Muscle of leg (tissue), 11 donors: ENCODE measurements around the gene SAMD3. TPM values are rescaled to one million over a fixed set of nuclear protein-coding genes. Genes with fewer than 3 reads are reported as not detected.
"Not testable (repeated sequence)": the region's sequence is repeated elsewhere in the genome, so short reads cannot be mapped to it uniquely, and the experiment has no call there.

Source experiments
- DNase-seq: peaks from one replicate; pipeline ENCODE4 v3.0.0; 2013
- H3K27ac ChIP-seq: one replicate; pipeline ENCODE4 v1.5.1; 2013; ENCODE audit warnings: mild to moderate bottlenecking, low read length, control low read depth
- H3K27me3 ChIP-seq: one replicate; pipeline ENCODE4 v1.6.1; 2013; ENCODE audit warnings: low read length; ENCODE audit not compliant: control insufficient read depth, insufficient read depth
- H3K36me3 ChIP-seq: one replicate; pipeline ENCODE4 v1.6.1; 2013; ENCODE audit warnings: low read length; ENCODE audit not compliant: control insufficient read depth, insufficient read depth
- H3K4me1 ChIP-seq: one replicate; pipeline ENCODE4 v1.6.1; 2013; ENCODE audit warnings: low read length; ENCODE audit not compliant: control insufficient read depth, insufficient read depth
- H3K4me3 ChIP-seq: one replicate; pipeline ENCODE4 v1.5.1; 2013; ENCODE audit warnings: low read length, control low read depth
- H3K9me3 ChIP-seq: replicated peaks from 2 replicates; pipeline ENCODE4 v1.6.1; 2013; ENCODE audit warnings: low read depth, low read length; ENCODE audit not compliant: control insufficient read depth
- WGBS: methylation state at CpG from one replicate; pipeline ENCODE4 v1.1.5; 2013; ENCODE audit warnings: missing lambda C conversion rate; ENCODE audit not compliant: insufficient coverage; 5-methylcytosine and 5-hydroxymethylcytosine counted together
- polyA plus RNA-seq, 8 donors: library from polyadenylated mRNA; unstranded; fragments of 120-200 nt; gene quantifications; one replicate each; pipeline versions ENCODE4 v1.2.1 to v1.2.3, GENCODE V29; 2013; ENCODE audit warnings: inconsistent platforms in 1 of 8, low replicate concordance in 1 of 8; ENCODE audit not compliant: insufficient read length in 8 of 8, insufficient read depth in 1 of 8
- total RNA-seq: library from RNA; stranded (reverse); fragments of 120-200 nt; gene quantifications from one replicate; pipeline ENCODE4 v1.2.4, GENCODE V29; 2013

The SAMD3 gene
- total and polyA plus RNA-seq, 9 donors, result 0.58 to 3.3 (median 0.95) TPM

- H3K27ac ChIP-seq, DNase-seq, H3K4me1 ChIP-seq, H3K4me3 ChIP-seq, H3K36me3 ChIP-seq, H3K27me3 ChIP-seq, H3K9me3 ChIP-seq: not testable (repeated sequence)
- 89% methylated on average over 9 of the region's 9 CpGs for WGBS
Observed at GRCh38 chr6:130197816-130198482, 24.8 kb downstream of the SAMD3 start.

DNA sequence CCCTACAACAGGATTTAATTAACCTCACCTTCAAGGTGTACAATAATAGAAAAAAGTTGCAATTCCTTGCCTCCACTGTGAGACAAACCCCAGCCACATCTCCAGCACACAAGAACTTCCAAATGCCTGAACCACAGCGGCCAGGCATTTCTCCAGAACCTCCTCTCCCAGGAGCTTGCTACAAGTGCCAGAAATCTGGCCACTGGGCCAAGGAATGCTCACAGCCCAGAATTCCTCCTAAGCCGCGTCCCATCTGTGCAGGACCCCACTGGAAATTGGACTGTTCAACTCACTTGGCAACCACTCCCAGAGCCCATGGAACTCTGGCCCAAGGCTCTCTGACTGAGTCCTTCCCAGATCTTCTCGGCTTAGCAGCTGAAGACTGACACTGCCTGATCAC, 28.3 kb downstream of the SAMD3 start:
- peak; percentile 64 for DNase-seq
- not testable (repeated sequence) for H3K27ac ChIP-seq, H3K4me1 ChIP-seq, H3K27me3 ChIP-seq, H3K4me3 ChIP-seq, H3K9me3 ChIP-seq, H3K36me3 ChIP-seq
- WGBS, result 45% methylated on average over 3 of the region's 4 CpGs

- Histone ChIP-seq H3K4me3 (no peak overlapping the region), H3K9me3 (no peaks in the 10 kb centered on the region), H3K27me3 (no peaks in the 10 kb centered on the region), H3K27ac (peak overlapping the region; percentile 77), H3K36me3 (no peaks in the 10 kb centered on the region), H3K4me1 (peaks cover 4% of the 10 kb centered on the region)
- DNase-seq, result peak; percentile 90
- WGBS, result 78% methylated on average over 2 of the region's 8 CpGs
Observed at GRCh38 chr6:130190701-130191690, 31.8 kb downstream of the SAMD3 start.

DNA sequence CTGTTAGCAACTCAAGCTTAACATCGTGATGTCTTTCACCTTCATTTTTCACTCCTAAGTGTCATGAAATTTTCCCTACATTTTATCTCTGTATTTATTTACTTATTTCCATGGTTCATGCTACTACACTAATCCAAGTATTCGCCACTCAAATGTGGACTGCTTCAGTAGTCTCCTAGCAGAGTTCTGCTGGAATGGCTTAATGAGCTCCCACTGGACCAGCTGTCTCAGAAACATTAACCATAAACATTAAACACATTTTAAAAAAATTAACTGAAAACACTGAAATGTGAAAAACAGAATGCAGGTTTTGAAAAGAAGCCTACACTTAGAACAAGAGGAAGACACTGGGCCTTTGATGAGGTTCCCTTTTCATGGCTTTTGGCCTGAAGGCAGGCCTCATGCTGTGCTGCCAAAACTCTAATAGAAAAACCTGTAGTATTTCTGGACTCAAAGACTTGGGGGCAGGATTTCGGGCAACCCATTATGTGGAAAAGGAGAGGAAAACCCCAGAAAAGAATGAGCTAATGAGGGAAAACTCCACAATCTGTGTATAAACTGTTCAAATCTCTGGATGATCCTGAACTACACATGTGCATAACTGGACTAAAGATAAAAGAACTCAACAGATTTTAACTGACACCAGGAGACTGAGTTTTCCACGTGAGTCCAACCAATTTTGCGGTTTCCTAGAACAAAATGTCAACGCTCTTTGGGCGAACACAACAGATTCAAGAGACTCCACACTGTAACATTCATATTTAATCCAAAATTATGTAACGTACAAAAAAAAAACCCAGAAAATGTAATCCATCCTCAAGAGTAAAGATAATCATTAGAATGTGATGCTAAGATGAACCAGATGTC, 33.0 kb downstream of the SAMD3 start:
- WGBS, result 21% methylated on average over 6 of the region's 8 CpGs
- Histone ChIP-seq H3K4me1 (peaks cover 4% of the 10 kb centered on the region), H3K9me3 (no peaks in the 10 kb centered on the region), H3K36me3 (no peaks in the 10 kb centered on the region), H3K27me3 (no peaks in the 10 kb centered on the region), H3K4me3 (no peak overlapping the region), H3K27ac (peak overlapping the region; percentile 79)
- peak; percentile 96 for DNase-seq

- no peaks in the 10 kb centered on the region for H3K27me3 ChIP-seq
- DNase-seq, result no peak
- H3K4me3 ChIP-seq, result no peak overlapping the region
- H3K9me3 ChIP-seq, result no peaks in the 10 kb centered on the region
- WGBS, result 75% methylated on average over 4 of the region's 6 CpGs
- H3K27ac ChIP-seq, result no peak overlapping the region
- H3K4me1 ChIP-seq, result peaks cover 4% of the 10 kb centered on the region
- no peaks in the 10 kb centered on the region for H3K36me3 ChIP-seq
Observed at GRCh38 chr6:130188207-130188899, 34.4 kb downstream of the SAMD3 start.

DNA sequence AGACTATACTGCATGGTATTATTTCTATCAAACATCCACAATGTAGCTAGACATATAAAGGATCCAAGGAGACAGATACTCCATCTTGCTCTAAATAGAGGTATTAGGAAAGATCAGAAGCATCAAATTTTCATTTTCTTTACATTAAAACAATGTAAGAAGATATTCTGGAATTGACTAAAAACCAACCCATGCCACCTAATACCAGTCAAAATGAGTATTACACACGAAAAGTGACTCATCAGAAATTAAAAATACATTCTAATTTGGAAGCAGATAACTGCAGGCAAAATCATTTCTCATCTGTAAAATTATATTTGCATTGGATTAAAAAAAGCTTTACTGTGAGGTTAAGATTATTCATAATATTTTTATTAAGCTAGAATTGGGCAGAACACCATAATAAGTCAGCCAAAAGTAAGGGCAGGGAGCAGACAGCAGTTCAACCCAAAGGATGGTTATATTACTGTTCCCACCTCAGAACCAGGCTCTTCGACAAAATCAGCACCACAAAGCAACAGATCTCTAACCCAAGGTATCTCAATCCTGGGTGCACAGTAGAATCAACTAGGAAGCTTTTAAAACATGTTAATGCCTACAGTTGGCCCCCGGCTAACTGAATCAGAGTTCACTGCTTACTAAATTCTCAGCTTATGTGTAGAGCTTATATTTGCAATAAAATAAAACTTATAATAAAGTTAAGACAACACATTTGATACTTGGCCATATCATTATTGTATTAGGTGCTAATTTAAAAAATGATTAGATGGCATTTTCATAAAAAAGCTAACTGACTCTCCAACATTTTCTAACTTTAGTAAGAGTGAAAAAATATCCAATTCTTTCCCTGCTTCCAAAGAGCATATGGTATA, 35.2 kb downstream of the SAMD3 start:
- H3K27ac ChIP-seq, result no peak overlapping the region
- no CpG with 5 or more reads among the region's 3 CpGs for WGBS
- no peaks in the 10 kb centered on the region for H3K27me3 ChIP-seq
- no peaks in the 10 kb centered on the region for H3K9me3 ChIP-seq
- no peaks in the 10 kb centered on the region for H3K36me3 ChIP-seq
- H3K4me3 ChIP-seq, result no peak overlapping the region
- peaks cover 4% of the 10 kb centered on the region for H3K4me1 ChIP-seq
- DNase-seq, result no peak

DNA sequence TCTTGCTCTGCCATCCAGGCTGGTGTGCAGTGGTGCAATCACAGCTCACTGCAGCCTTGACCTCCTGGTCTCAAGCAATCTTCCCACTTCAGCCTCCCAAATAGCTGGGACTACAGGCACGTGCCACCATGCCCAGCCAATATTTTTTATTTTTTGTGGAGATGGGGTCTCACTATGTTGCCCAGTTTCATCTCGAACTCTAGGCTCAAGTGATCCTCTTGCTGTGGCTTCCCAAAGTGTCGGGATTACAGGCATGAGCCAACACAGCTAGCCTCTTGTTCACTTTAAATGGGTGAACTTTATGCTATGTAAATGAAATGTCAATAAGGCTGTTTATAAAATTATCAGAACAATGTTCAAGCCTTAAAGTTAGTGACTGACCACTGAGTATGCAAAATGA, 37.1 kb downstream of the SAMD3 start:
- Histone ChIP-seq H3K27me3 (no peaks in the 10 kb centered on the region), H3K36me3 (no peaks in the 10 kb centered on the region), H3K27ac (no peak overlapping the region), H3K4me1 (no peaks in the 10 kb centered on the region), H3K9me3 (no peaks in the 10 kb centered on the region), H3K4me3 (no peak overlapping the region)
- DNase-seq, result no peak
- WGBS, result 100% methylated on average over 2 of the region's 3 CpGs

DNA sequence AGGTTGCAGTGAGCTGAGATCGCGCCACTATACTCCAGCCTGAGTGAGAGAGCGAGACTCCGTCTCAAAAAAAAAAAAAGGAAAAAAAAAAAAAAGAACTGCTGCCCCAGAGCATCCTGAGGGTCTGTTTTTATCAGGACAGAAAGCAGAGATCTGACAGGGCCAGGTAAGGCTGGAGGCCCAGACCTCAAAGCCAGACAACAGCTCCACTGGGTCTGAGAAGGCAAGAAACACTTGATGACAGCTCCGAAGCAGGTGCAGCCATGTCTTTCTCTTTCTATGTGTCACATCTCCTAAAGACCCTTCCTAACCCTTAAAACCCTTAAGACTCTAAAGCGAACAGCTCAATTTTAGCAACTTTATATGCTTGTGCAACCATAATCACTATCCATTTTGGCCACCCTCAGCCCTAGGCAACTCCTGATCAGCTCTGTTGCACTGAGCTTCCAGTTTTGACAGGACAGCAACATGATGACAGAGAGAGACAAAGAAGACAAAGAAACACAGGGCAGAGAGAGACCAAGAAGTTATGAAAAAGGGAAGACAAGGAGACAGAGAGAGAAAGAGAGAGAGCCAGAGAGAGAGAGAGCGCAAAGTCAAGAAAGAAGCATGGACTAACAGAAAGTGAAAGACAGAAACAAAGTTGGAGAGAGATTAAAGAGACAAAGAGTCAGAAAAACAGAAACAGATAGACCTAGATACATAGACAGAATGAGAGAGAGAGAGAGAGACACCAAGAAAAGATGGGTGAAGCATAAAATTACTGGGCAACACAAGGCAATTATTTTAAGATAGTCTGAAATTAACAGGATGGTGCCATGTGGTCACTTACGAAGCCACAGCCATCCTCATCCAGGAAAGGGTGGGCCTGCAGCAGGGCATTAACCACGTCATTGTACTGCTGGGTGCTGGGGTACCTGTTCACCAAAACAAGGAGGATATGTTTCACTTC, 39.2 kb downstream of the SAMD3 start:
- DNase-seq, result no peak
- 95% methylated on average over 7 of the region's 9 CpGs for WGBS
- no peak overlapping the region for H3K27ac ChIP-seq
- H3K4me1 ChIP-seq, result no peaks in the 10 kb centered on the region
- H3K9me3 ChIP-seq, result no peaks in the 10 kb centered on the region
- no peaks in the 10 kb centered on the region for H3K36me3 ChIP-seq
- H3K4me3 ChIP-seq, result no peak overlapping the region
- no peaks in the 10 kb centered on the region for H3K27me3 ChIP-seq
